22Rv1 (cell line): Measurements from ENCODE around the gene EYA2.

Experiments
- H3K27ac ChIP-seq: fragments of 450-650 bp; 2 replicates; pipeline ENCODE4 v1.5.1; 2017
- CTCF ChIP-seq: fragments of 450-650 bp; IDR thresholded peaks from 2 replicates; pipeline ENCODE4 v1.5.1; 2017; ENCODE audit warnings: mild to moderate bottlenecking
- ZFX ChIP-seq: fragments of 450-650 bp; IDR thresholded peaks from 2 replicates; pipeline ENCODE4 v1.6.1; 2017; ENCODE audit warnings: antibody characterized with exemption, borderline replicate concordance

Gene EYA2

GRCh38 chr20:46945465-46945864 lies 50.8 kb downstream of the EYA2 start:
- H3K27ac ChIP-seq, result no peak overlapping the region
- TF ChIP-seq ZFX, result no peak
- TF ChIP-seq CTCF, result no peak

- no peak overlapping the region for H3K27ac ChIP-seq
- no peak for TF ChIP-seq ZFX
- no peak for TF ChIP-seq CTCF
Observed at GRCh38 chr20:46946181-46946624, 51.6 kb downstream of the EYA2 start.

- no peak overlapping the region for H3K27ac ChIP-seq
- TF ChIP-seq ZFX, result no peak
- TF ChIP-seq CTCF, result no peak
Observed at GRCh38 chr20:46946796-46947195, 52.2 kb downstream of the EYA2 start.

GRCh38 chr20:46948081-46948480 lies 53.4 kb downstream of the EYA2 start:
- H3K27ac ChIP-seq, result no peak overlapping the region
- no peak for TF ChIP-seq ZFX
- no peak for TF ChIP-seq CTCF

- TF ChIP-seq CTCF, result no peak
- TF ChIP-seq ZFX, result no peak
Observed at GRCh38 chr20:46951405-46951804, 56.8 kb downstream of the EYA2 start.

GRCh38 chr20:46951840-46952497 lies 57.3 kb downstream of the EYA2 start:
- no peak for TF ChIP-seq ZFX
- TF ChIP-seq CTCF, result no peak
- no peak overlapping the region for H3K27ac ChIP-seq

More at GRCh38 chr20:46951405-46951804, 56.8 kb downstream of the EYA2 start:
- no peak overlapping the region for H3K27ac ChIP-seq

- TF ChIP-seq ZFX, result no peak
- no peak for TF ChIP-seq CTCF
- H3K27ac ChIP-seq, result no peak overlapping the region
Observed at GRCh38 chr20:46953596-46953995, 59.0 kb downstream of the EYA2 start.
